GM10847 (cell line): ENCODE results near the gene CAPN3.

Experiments used
- POLR2A ChIP-seq: IDR thresholded peaks from 2 replicates; pipeline ENCODE4 v1.6.1; 2011; ENCODE audit not compliant: insufficient read length; ENCODE audit errors: extremely low read depth

CAPN3 gene

DNA sequence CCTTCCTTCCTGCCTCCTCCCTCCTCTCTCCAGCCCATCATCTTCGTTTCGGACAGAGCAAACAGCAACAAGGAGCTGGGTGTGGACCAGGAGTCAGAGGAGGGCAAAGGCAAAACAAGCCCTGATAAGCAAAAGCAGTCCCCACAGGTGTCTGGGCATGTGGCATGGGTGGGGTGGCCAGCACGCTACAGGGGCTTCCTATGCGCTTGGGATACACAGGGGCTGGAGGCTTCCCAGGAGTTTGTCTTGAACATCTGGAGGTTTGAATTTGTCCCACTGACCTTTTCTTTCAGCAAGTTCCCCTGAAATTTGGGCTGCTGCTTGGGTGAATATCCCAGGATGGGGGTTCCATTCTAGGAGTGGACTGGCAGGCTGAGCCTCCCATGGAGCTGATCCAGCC lies 48.9 kb downstream of the CAPN3 start:
- no peak for TF ChIP-seq POLR2A

- no peak for TF ChIP-seq POLR2A
Observed at GRCh38 chr15:42409011-42409410, 49.7 kb downstream of the CAPN3 start.

GRCh38 chr15:42411884-42412283 lies 52.6 kb downstream of the CAPN3 start:
- TF ChIP-seq POLR2A, result no peak

DNA sequence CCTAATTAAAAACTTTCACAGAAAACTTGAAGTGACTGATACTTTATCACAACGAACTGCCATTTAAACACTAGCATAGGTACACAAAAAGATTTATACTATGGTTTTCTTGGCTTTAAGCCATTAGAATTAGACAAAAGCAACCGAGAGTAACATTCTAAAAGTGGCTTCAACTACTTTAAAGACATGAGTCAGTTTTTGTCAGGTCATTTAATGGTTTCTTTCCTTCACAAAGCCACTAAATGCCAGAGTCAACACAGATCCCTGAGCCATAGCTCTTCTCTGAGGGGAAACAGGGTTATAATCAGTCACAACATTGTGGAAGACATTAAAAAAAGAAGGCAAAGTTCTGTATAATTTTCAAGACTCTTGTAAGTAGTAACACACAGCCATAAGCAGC lies 54.6 kb downstream of the CAPN3 start:
- no peak for TF ChIP-seq POLR2A

DNA sequence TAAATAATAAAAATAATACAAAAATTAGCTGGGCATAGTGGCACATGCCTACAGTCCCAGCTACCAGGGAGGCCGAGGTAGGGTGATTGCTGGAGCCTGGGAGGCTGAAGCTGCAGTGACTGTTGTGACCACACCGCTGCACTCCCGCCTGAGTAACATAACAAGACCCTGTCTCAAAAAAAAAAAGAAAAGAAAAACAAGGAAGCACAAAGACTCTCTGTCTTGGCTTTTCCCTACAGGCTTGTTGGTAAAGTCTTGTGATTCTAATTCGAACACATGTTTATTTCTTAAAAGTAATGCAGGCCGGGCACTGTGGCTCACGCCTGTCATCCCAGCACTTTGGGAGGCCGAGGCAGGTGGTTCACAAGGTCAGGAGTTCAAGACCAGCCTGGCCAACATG lies 60.1 kb downstream of the CAPN3 start:
- TF ChIP-seq POLR2A, result no peak

GRCh38 chr15:42421376-42421775 lies 62.1 kb downstream of the CAPN3 start:
- TF ChIP-seq POLR2A, result no peak

- TF ChIP-seq POLR2A, result no peak
Observed at GRCh38 chr15:42427429-42428223, 68.3 kb downstream of the CAPN3 start.

- no peak for TF ChIP-seq POLR2A
Observed at GRCh38 chr15:42444415-42445063, 85.2 kb downstream of the CAPN3 start.

GRCh38 chr15:42445551-42445950 lies 86.2 kb downstream of the CAPN3 start:
- TF ChIP-seq POLR2A, result no peak

GRCh38 chr15:42447599-42447998 lies 88.3 kb downstream of the CAPN3 start:
- no peak for TF ChIP-seq POLR2A

- no peak for TF ChIP-seq POLR2A
Observed at GRCh38 chr15:42448281-42448680, 89.0 kb downstream of the CAPN3 start.

GRCh38 chr15:42449770-42450424 lies 90.6 kb downstream of the CAPN3 start:
- TF ChIP-seq POLR2A, result no peak

DNA sequence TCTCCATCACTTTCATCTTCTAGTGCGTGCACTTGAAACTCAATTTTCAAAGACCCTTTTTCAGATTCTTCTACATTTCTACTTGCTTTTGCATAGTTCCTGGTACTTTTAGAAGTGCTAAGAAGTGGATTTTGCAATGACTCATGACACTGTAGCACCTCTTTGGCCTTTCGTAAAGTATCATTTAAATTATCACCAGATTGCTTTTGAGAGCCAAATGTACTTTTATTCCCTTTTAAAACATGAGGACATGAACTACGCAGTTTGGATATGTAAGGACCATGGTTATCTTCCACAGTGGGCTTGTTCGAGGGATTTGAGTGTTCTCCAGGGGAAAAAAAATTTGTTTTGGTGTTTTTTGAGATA lies 91.1 kb downstream of the CAPN3 start:
- no peak for TF ChIP-seq POLR2A

DNA sequence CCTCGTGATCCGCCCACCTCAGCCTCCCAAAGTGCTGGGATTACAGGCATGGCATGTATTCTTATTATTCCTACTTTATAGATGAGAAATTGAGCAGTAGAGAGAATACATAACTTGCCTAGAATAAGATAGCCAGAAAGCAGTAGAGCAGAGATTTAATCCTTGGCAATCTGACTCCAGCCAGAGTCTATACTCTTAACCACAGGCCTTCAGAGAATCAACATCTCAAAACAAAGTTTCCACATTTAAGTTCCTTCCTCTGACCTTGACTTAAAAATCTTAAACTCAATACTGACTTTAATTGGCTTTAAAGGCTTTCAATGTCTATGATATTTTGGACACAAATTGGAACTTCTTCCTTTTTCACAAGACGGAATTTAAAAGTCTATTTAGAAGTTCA lies 94.5 kb downstream of the CAPN3 start:
- TF ChIP-seq POLR2A, result no peak

- no peak for TF ChIP-seq POLR2A
Observed at GRCh38 chr15:42456531-42456930, 97.2 kb downstream of the CAPN3 start.

GRCh38 chr15:42456971-42457370 lies 97.7 kb downstream of the CAPN3 start:
- no peak for TF ChIP-seq POLR2A
